ENCODE results near the gene EDARADD.

- TF ChIP-seq CTCF (conservative IDR thresholded peaks at IDR 0.05) (no peak), ZFX (IDR thresholded peaks at IDR 0.05) (no peak)
Measured at GRCh38 chr1:236426215-236426614, 32.1 kb downstream of the EDARADD start.
